Activated B cell treated with CpG ODN at 0.5 μM for 24 hours (primary cell): ENCODE data around the gene SMIM14. TPM values are rescaled to one million over a fixed set of nuclear protein-coding genes. Genes with fewer than 3 reads are reported as not detected.

Source experiments
- ATAC-seq: fragments of 200-7000 bp; cut with Tn5 transposase; one replicate; pipeline ENCODE4 v1.10.0; 2021; ENCODE audit warnings: low read depth, mild to moderate bottlenecking, moderate library complexity
- CTCF ChIA-PET: fragments of 350-600 bp; sonication (Branson Sonifier 250); formaldehyde crosslinking; loops from one replicate; lab custom pipeline; 2021; ENCODE audit warnings: antibody characterized with exemption; lab: Charles Lee
- POLR2A ChIA-PET: fragments of 350-600 bp; sonication (Branson Sonifier 250); formaldehyde crosslinking; loops from one replicate; lab custom pipeline; 2021; ENCODE audit warnings: antibody characterized with exemption; lab: Charles Lee
- DNase-seq: peaks from one replicate; pipeline ENCODE4 v3.0.0; 2022
- H3K27ac Mint-ChIP-seq: one replicate; pipeline ENCODE4 v1.8.0; 2020; ENCODE audit warnings: mixed read lengths
- H3K27me3 Mint-ChIP-seq: one replicate; pipeline ENCODE4 v1.8.0; 2021; ENCODE audit warnings: mixed read lengths
- H3K36me3 Mint-ChIP-seq: one replicate; pipeline ENCODE4 v1.8.0; 2021; ENCODE audit warnings: low read depth, mixed read lengths
- H3K4me1 Mint-ChIP-seq: one replicate; pipeline ENCODE4 v1.8.0; 2021; ENCODE audit warnings: mixed read lengths
- H3K4me3 Mint-ChIP-seq: one replicate; pipeline ENCODE4 v1.8.0; 2020; ENCODE audit warnings: mild to moderate bottlenecking, mixed read lengths
- H3K9me3 Mint-ChIP-seq: one replicate; pipeline ENCODE4 v1.8.0; 2020; ENCODE audit warnings: mixed read lengths
- intact Hi-C: fragments of 100-400 bp; cut with micrococcal nuclease; formaldehyde crosslinking; loops from one replicate; pipeline ENCODE4 v1.15.1; 2024
- total RNA-seq: library from RNA; stranded (reverse); gene quantifications from 2 replicates; pipeline ENCODE4 v1.2.3, GENCODE V29; 2022
- TF ChIP-seq, protein P1 (sequence below): fragments of 200-600 bp; IDR thresholded peaks from one replicate; pipeline ENCODE4 v1.8.0; 2022; ENCODE audit warnings: antibody characterized with exemption, mild to moderate bottlenecking

The SMIM14 gene
- total RNA-seq, 1 donor from 2014 or later, result 83.1 TPM

DNA sequence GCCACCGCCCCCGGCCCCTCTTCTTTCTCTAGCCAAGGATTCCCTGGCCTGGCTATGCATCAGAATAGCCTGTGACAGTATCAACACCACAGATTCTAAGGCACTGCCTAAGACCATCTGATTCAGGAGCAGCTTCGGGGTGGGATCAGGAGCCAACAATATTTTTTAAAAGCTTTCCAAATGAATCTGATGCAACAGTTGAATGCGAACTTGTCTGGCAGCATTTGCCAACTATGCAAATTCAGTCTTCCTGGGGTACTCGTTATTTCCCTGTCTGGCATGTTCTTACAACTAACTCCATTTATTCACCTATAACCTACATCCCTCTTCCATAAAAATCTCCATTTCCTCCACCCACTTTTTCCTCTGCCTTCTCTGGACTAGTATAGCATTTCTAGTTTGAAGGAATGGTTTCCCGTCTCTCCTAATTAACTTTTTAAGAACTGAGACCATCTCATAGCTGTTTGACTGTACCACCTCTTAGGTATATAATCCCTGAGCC is 75.3 kb downstream of the SMIM14 start:
- Mint-ChIP-seq H3K4me3 (no peak overlapping the region), H3K27me3 (no peaks in the 10 kb centered on the region), H3K4me1 (peaks cover 16% of the 10 kb centered on the region), H3K9me3 (peaks cover 6% of the 10 kb centered on the region), H3K36me3 (peaks cover 54% of the 10 kb centered on the region), H3K27ac (peak overlapping the region; percentile 15)
- ATAC-seq, result no peak
- no peak for DNase-seq
- intact Hi-C loops, result no loop called here
- TF ChIP-seq, protein P1, sequence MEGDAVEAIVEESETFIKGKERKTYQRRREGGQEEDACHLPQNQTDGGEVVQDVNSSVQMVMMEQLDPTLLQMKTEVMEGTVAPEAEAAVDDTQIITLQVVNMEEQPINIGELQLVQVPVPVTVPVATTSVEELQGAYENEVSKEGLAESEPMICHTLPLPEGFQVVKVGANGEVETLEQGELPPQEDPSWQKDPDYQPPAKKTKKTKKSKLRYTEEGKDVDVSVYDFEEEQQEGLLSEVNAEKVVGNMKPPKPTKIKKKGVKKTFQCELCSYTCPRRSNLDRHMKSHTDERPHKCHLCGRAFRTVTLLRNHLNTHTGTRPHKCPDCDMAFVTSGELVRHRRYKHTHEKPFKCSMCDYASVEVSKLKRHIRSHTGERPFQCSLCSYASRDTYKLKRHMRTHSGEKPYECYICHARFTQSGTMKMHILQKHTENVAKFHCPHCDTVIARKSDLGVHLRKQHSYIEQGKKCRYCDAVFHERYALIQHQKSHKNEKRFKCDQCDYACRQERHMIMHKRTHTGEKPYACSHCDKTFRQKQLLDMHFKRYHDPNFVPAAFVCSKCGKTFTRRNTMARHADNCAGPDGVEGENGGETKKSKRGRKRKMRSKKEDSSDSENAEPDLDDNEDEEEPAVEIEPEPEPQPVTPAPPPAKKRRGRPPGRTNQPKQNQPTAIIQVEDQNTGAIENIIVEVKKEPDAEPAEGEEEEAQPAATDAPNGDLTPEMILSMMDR, result no peak
- ChIA-PET POLR2A (no interaction called here), CTCF (no interaction called here)

DNA sequence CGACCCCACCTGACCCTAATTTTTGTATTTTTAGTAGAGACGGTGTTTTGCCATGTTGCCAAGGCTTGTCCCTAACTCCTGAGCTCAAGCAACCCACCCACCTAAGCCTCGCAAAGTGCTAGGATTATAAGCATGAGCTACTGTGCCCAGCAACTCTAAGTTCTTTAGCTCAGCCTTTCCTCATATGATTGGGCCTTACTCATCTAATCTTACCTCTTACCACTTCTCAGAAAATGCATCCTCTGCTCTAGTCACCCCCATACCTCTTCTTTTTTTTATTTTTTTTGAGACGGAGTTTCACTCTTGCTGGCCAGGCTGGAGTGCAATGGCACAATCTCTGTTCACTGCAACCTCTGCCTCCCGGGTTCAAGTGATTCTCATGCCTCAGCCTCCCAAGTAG is 75.9 kb downstream of the SMIM14 start:
- CTCF ChIA-PET, result no interaction called here
- Mint-ChIP-seq H3K4me3 (no peak overlapping the region), H3K9me3 (peaks cover 6% of the 10 kb centered on the region), H3K27me3 (no peaks in the 10 kb centered on the region), H3K27ac (no peak overlapping the region), H3K4me1 (peaks cover 13% of the 10 kb centered on the region), H3K36me3 (peaks cover 55% of the 10 kb centered on the region)
- intact Hi-C loops, result no loop called here
- ATAC-seq (no peak), DNase-seq (no peak)
- TF ChIP-seq, protein P1, result no peak
- POLR2A ChIA-PET, result no interaction called here

DNA sequence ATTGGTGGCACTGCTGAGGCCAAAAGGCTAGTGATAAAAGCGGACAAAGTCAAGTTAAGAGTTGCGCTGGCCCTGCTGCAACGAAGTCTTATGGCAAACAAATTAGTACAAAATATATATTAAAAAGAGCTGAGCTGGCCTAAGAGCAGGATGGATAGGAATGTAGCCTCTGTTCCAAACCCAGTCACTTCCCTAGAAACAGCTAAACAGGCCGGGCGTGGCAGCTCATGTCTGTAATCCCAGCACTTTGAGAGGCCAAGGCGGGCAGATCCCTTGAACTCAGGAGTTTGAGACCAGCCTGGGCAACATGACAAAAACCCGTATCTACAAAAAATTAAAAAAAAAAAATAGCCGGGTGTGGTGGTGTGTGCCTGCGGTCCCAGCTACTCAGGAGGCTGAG is 79.0 kb downstream of the SMIM14 start:
- Mint-ChIP-seq H3K9me3 (no peaks in the 10 kb centered on the region), H3K4me1 (peaks cover 7% of the 10 kb centered on the region), H3K27ac (peak overlapping the region; percentile 5), H3K4me3 (no peak overlapping the region), H3K36me3 (peaks cover 50% of the 10 kb centered on the region), H3K27me3 (no peaks in the 10 kb centered on the region)
- DNase-seq (no peak), ATAC-seq (no peak)
- CTCF ChIA-PET, result no interaction called here
- POLR2A ChIA-PET, result interaction anchor here (0.7 to 1.4 kb wide), 4 partner anchors 13 to 631 kb away, joined by 3 to 4 read pairs (median 4); partner anchors contain the start of genes SMIM14 and UGDH
- TF ChIP-seq, protein P1, result no peak
- intact Hi-C loops, result no loop called here

DNA sequence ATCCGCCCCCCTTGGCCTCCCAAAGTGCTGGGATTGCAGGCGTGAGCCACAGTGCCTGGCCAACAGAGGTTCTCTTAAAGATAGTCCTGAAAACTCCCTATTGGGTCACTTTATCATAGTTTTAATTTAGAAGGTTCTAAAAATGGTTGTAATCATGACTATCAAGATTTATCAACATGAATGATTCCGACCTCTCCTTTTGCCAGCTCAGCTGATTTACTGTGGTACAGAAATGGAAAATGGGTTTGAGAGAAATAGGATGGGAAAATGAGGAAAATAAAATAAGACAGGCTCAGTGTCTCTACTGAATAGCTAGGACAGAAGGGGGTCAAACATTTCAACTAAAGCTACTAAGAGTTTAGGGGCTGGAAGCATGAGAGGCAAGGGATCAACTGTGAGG is 83.2 kb downstream of the SMIM14 start:
- ATAC-seq (no peak), DNase-seq (no peak)
- TF ChIP-seq, protein P1, result no peak
- POLR2A ChIA-PET, result interaction anchor here (0.6 to 1.2 kb wide), 2 partner anchors 64 to 143 kb away, joined by 4 read pairs; partner anchors contain the start of gene UBE2K
- Mint-ChIP-seq H3K27ac (peak overlapping the region; percentile 13), H3K9me3 (no peaks in the 10 kb centered on the region), H3K27me3 (no peaks in the 10 kb centered on the region), H3K4me1 (no peaks in the 10 kb centered on the region), H3K36me3 (peaks cover 48% of the 10 kb centered on the region), H3K4me3 (no peak overlapping the region)
- intact Hi-C loops, result no loop called here
- CTCF ChIA-PET, result no interaction called here

DNA sequence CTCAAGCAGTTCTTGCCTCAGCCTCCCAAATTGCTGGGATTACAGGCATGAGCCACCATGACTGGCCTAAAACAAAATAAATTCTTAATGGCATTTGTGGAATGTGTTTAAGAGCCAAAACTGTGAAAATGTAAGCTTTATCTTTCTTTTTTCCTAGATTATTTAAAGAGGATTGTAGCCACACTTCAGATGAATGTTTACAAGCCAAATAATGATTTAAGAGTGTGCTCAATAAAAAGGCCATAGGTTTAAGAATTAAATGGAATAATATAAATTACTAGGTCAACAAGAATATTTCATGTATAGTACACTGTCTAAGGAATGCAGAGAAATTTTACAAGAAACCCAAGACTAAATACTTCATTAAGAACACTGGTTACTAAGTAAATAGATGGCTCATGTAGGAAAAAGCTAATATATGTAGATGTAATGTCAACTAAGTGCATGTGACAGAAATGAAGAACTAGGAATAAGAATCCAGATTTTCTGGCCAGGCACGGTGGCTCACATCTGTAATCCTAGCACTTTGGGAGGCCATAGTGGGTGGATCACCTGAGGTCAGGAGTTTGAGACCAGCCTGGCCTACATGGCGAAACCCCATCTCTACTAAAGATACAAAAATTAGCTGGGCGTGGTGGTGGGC is 90.1 kb downstream of the SMIM14 start:
- TF ChIP-seq, protein P1, result no peak
- Mint-ChIP-seq H3K9me3 (no peaks in the 10 kb centered on the region), H3K36me3 (peaks cover 24% of the 10 kb centered on the region), H3K27ac (no peak overlapping the region), H3K27me3 (no peaks in the 10 kb centered on the region), H3K4me1 (peaks cover 2% of the 10 kb centered on the region), H3K4me3 (no peak overlapping the region)
- CTCF ChIA-PET, result no interaction called here
- no peak for ATAC-seq
- POLR2A ChIA-PET, result no interaction called here
- intact Hi-C loops, result no loop called here
- no peak for DNase-seq
